KG1 (cell line): Measurements from ENCODE around the gene PDAP1.
"Not testable (repeated sequence)": the region's sequence is repeated elsewhere in the genome, so short reads cannot be mapped to it uniquely, and the experiment has no call there.

Experiments
- DNase-seq: peaks from one replicate; lab custom pipeline; 2025; lab: John Stamatoyannopoulos, UW

The PDAP1 gene, protein sequence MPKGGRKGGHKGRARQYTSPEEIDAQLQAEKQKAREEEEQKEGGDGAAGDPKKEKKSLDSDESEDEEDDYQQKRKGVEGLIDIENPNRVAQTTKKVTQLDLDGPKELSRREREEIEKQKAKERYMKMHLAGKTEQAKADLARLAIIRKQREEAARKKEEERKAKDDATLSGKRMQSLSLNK

DNA sequence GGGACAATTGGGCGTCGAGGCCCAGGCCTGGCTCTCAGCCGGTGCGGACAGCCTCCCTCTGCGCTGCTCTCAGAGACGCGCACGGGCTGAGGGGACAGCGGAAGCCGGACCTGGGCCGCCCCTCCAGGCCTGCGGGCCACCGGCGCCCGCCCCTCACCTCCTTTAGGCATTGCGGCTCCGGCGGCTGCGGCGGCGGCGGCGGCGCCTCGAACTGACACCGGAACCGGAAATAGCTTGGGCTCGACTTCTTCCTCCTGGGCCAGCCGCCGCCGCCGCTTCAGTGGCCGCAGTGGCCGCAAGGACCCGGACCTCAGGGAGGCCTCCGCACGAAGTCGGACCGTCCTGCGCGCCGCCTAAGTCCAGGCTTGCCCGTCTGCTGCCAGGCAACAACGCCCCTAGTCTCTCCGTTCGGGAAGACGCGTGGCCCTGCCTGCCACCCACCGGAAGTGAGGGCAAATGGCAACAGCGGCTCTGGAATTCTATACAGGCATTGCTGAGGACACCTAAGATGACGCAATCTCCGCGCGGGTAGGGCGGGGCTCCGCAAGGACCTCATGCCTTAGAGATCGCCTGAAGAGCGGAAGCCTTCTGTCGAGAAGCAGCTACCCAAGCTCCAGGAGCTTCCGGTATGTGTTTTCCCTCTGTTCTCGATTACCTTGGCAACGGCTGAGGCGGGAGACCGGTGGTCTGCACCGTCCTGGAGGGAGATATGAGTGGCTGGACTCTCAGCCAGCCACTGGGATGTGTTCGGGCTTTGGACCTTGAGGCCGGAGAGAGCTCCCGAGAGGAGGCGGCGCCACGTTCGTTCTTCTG lies at the start of gene PDAP1, which contains the start of gene BUD31:
Gene PDAP1, minus strand, starts transcription at position 219 of the 813 bp plus-strand sequence. Its CDS starts 49 bp downstream, at position 170.
Gene BUD31, plus strand, starts transcription at position 591 of the 813 bp plus-strand sequence. CDS start 2,124 bp downstream, outside the sequence.
- DNase-seq: peak; percentile 61

DNA sequence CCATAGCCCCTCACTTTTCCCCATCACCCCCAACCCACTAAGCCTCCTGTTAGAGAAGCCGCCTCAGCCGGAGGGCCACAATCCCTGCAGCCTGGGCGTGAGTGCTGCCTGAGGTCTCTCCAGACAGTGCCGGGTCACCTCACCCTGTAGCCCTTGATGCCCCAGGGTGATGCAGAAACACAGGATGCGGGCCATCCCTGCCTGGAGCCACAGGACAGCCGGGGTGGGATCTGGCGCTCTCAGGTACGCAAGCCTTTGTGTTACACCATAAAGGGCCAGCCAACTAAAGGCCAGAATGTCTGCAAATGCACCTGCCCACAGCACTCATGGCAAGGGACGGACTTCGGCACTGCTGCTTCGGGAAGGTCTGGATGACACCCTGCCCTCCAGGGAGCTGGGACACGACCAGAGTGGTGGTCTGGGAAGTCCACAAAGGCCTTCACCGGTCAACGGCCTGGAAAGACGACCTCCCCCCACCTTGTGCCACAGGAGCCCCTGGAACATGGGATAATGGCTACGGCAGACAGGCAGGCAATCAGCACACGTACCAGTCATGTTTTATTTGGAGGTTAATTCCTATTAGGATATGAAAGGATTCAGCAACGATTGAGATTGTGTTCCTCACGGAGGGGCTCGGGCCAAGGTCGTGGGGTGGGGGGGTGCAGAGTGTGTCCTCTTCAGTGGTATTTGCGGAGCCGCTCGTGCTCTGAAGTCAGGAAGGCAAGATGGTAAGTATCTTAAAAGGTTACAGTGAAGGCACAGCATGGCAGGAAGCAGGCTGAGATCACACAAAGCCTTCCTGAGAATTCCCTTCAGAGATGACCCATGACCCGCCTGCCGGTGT lies 49.5 kb upstream of the PDAP1 start:
- no peak for DNase-seq

DNA sequence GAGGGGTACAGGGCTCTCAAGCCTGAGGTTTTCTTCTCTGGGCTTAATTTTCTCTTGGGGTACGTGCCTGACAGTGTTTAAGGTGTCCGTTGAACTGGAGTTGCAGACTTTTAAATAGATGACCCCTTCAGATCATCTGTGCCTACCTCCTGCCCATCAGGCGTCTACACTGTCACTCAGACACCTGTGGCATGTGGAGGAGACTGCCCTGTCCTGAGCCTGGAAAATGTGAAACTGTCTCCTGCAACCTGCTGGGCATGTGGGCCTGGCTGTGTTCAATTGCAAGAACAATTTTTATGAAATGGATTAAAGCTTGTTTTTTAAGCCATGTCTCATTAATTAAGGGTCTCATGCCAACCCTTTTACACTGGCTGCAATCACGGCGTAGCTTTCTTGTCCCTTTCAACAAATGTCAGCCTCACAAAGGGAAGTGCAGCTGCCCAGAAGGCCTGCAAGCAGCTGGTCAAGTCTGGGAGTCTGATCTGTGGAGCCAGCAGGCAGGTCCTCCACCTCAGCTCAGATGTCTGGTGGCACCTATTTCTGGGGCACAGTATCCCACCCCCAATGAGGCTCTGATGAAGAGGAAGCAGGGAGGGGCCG lies 48.8 kb upstream of the PDAP1 start:
- DNase-seq: no peak

DNA sequence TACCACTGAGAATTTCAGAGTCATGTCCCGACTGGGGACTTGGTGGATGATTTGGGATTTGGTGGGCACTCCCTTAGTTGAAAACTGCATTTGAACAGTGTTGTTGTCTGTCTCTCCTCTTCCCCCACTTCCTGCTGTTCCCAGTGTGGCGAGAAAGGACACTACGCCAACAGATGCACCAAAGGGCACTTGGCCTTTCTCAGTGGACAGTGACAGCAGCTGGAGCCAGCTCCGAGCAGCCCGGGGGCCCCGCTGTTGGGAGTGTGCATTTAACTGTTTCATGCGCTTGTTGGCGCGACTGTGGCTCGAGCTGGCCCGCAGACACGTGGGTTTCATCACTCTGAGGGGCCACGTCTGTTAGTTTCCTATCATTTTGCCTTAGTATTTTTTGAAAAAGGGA lies 47.9 kb upstream of the PDAP1 start:
- DNase-seq: no peak

DNA sequence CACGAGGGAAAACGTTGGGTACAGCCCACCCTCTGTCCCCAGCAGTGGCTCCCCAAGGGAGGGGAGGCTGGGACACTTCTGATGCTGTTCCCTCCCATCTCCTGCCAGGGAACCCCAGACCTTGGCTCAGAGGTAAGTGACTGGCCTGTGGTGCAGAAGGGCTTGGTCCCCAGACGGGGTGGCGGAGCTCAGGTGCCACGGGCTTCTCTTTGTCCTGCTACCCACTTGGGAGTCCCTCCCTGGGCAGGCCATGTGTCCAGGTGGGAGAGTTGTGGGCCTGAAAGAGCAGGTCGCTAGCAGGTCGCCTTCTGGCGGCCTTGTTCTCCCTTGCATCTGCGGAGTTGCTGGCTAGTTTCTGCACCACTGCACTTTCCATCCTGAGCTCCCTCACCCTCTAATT lies 47.5 kb upstream of the PDAP1 start:
- no peak for DNase-seq

DNA sequence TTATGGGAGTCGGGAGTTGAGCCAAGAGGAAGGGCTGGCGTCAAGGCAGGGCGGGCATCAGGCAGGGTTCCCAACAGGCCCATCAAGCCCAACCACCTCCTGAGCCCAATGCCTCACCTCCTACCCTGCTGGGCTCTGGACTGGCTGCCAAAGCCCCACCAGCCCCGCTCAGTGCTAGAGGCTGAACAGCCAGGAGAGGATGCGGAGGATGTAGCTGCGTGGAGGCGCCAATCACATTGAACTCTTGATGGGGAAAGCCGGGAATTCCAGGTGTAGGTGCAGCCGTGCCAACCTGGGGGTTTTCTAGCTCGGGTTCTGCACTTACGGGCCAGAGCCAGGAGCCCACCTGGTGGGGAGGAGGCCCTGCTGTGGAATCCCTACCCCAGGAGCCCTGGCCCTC lies 44.7 kb upstream of the PDAP1 start:
- DNase-seq: no peak

DNA sequence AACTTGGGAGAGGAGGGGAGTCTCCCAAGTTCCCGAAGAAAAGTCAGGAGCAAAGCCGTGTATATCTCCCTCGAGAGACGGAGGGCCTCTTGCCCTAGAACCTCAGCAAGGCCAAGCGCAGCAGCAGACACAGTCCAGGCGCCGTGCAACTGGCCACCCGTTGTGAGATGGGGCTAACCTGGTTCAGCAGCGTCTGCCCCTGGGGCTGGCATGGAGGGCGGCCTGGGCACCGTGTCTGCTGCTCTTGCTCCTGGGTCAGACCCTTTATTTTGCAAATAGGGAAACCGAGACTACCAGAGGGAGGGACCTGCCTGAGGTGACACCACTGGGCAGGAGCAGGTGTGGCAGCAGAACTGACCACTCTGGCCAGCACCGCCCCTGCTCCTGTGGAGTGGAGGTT lies 44.1 kb upstream of the PDAP1 start:
- DNase-seq: no peak

DNA sequence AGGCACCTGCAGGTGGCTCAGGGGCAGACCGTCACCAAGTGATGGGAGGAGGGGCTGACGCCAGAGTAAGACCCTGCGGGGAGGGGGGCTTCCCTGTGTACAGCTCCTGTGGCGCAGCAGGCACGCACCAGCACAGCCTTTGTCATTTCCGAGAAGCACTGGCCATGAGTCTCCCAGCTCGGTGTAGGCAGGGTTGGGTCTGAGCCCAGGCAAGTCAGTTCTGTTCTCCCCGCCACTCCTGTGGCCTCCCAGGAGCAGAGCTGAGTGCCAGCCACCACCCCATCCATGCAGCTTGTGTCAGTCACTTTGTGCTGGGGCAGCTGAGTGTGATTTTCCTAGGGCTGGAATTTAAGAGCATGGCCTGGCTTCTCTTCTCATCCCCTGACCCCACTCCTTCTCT lies 43.5 kb upstream of the PDAP1 start:
- no peak for DNase-seq

DNA sequence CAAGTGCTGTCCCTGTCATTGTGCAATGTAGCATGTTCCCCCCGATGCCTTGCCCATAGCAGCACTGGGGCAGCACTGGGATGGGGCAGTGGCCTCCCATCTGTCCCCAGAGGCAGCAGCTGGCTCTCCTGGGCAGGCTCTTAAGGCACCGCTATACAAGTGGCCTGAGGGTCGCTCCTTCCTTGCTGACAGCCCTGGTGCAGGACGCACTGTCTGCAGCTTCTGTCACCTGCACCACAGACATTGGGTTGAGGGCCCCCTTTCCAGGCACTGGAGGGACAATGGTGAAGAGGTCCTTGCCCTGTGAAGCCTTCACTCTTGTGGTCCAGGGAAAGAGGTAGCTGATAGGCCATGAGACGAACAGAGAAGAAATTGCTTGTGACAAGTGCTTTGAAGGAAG lies 40.9 kb upstream of the PDAP1 start:
- DNase-seq: no peak

DNA sequence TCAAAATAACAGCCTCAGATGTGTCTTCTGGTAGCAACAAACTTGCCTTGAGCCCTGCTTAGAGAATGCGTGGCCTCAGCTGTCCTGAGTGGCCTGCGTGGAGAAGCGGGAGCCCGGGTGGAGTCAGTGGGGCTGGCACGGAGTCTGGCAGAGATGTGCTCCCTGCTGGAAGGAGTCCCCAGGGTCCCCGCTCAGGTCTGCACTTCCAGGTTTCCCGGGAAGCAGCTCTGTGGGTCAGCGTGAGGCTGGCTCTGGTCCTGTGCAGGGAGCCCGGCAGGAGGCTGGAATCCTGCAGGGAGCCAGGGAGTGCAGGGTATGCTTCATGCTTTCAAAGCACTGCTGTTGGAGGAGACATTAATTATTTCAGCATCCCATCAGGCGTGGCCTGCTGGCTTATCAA lies 40.5 kb upstream of the PDAP1 start:
- DNase-seq: no peak

DNA sequence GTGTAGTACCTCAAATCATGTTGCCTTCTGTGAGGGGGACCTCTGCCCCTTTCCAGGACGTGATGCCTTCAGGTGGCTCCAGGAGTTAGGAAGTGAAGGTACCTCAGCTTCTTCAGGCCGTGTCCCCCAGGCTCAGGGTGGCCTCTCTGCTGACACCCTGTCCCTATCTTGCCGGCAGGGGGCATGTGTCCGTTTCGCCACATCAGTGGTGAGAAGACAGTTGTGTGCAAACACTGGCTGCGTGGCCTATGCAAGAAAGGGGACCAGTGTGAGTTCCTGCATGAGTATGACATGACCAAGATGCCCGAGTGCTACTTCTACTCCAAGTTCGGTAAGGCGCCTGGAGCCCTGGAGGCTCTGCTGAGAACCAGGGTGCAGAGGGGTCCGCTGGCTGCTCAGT lies 39.5 kb upstream of the PDAP1 start:
- DNase-seq: no peak

DNA sequence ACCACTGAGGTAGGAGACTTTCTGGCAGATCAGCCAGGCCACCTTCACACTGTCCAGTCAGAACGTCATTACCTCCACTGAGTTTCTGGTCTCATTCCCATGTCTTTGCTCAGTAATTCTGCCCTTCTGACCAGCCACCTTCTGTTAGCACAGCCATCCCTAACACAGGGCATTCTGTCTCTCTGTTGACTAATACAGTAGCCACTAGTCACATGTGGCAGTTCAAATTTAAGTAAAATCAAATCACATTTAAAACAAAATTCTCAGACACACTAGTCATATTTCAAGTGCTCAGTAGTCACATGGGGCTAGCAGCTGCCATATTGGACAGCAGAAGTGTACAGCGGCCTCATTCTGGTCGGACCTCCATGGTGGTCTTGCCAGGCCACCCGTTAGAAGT lies 37.7 kb upstream of the PDAP1 start:
- DNase-seq: no peak

DNA sequence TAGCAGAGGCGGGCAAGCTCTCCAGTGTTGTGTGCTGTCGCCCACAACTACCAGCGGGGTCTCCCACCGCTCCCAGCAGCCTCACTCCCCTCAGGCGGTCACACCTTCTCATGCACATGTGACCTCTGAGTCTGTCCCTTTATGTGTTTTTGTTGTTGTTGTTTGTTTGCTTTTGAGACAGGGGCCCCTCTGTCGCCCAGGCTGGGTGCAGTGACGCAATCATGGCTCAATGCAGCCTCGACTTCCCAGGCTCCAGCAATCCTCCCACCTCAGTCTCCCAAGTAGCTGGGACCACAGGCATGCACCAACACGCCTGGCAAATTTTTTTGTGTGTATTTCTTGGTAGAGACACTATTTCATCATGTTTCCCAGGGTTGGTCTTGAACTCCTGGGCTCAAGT lies 31.8 kb upstream of the PDAP1 start:
- DNase-seq: no peak

DNA sequence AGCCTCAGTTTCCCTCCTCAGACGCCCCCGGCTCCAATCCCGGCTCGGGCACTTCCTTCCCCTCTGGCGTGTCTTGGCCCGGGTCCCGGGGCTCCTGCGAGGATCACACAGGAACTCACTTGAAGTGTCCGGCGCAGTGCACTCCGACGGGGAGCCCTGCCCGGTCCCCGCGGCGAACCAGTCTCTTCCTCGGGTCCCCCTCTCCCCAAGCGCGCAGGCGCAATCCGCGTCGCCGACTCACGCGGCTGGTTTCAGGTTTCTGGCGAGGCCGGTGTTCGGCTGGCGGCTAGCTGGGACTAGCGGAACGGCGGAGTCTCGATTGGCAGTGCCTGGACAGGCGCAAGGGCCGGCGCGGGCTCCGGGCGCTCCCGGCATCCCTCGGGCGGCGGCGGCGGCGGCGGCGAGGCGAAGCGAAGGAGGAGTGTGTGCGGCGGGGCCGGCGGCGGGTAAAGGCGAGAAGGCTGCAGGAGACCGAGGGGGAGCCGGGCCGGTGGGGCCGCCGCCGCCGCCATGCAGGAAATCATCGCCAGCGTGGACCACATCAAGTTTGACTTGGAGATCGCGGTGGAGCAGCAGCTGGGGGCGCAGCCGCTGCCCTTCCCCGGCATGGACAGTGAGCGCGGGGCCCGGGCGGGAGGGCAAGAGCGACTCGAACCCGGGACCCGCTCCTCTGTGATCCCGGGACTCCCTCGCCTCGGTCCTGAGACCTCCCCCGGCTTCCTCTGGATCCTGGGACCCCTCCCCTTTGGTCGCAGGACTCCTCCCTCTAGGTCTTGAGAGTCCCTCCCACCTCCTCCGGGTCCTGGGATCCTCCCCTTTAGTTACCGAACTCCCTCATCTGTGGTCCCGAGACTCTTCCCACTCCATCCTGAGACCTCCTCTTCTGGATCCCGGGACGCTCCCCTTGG lies 30.4 kb upstream of the PDAP1 start, which contains the start of the genes CPSF4 and PTCD1:
Gene CPSF4, plus strand, starts transcription at position 371 of the 908 bp plus-strand sequence. Its CDS starts 140 bp downstream, at position 511.
Gene PTCD1, minus strand, starts transcription at position 226 of the 908 bp plus-strand sequence. CDS start 3,556 bp downstream, outside the sequence.
- DNase-seq: peak; percentile 25

DNA sequence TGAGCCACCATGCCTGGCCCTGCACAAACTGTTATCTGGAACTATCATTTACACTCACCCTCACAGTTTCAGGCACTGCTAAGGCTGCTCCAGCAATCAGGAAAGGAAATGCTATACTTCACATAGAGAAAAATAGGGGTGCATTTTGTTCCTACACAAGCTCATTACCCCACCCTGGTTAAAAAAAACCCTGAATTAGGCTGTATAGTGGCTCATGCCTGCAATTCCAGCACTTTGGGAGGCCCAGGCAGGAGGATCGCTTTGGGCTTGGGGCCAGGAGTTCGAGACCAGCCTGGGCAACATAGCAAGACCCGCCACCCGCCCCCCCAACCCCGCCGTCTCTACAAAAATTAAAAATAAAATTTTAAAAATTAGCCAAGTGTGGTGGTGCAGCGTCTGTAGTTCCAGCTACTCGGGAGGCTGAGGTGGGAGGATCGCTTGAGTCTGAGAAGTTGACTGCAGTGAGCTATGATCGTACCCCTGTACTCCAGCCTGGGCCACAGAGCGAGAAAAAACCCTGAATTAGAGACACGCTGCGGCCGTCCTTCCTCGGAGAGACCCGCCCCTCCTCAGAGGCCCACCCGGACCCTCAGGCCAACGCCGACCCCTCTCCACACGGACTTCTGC lies 29.7 kb upstream of the PDAP1 start:
- no peak for DNase-seq

DNA sequence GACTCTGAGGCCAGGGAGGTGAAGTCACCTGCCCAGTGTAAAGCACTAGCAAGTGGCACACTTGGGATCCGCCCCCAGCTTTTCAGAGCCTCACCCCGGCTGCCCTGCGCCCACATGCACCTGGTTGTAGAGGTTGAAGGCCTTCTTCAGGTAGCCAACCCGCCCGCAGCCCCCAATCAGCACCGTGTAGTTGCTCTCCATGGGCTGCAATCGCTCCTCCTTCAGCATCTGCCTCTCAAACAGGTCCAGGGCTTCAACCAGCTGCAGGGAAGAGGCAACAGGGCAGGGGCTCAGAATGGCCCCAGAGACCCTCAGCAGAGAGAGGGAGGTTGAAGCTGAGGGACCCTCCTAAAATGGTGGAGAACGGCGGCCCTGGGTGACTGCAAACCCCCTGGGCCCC lies 24.8 kb upstream of the PDAP1 start:
- DNase-seq: no peak

DNA sequence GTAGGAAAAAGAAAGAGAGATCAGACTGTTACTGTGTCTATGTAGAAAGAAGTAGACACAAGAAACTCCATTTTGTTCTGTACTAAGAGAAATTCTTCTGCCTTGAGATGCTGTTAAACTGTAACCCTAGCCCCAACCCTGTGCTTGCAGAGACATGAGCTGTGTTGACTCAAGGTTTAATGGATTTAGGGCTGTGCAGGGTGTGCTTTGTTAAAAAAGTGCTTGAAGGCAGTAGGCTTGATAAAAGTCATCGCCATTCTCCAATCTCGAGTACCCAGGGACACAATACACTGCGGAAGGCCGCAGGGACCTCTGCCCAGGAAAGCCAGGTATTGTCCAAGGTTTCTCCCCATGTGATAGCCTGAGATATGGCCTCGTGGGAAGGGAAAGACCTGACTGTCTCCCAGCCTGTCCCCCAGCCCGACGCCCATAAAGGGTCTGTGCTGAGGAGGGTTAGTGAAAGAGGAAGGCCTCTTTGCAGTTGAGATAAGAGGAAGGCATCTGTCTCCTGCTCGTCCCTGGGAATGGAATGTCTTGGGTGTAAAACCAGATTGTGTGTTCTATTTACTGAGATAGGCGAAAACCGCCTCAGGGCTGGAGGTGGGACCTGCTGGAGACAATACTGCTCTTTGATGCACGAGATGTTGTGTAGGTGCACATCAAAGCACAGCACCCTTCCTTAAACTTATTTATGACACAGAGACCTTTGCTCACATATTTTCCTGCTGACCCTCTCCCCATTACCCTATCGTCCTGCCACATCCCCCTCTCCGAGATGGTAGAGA lies 23.6 kb upstream of the PDAP1 start:
- DNase-seq: not testable (repeated sequence)

DNA sequence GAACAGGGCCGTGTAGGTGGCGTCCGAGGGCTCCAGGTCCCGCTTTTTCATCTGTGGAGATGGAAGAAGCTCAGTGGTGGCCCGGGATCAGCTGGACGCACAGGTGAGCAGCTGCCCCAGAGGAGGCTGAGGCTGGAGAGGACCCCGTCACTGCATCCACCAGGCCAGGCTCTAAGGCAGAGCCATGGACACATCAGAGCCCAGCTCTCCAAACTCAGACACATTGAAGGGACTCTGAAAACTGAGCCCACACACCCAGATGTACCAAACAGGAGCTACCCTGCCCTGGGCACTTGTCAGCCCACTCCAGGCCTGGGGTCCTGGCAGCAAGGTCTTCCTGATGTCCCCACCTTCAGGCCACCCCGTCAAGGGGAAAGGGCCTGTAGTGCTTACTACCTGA lies 21.4 kb upstream of the PDAP1 start:
- no peak for DNase-seq

DNA sequence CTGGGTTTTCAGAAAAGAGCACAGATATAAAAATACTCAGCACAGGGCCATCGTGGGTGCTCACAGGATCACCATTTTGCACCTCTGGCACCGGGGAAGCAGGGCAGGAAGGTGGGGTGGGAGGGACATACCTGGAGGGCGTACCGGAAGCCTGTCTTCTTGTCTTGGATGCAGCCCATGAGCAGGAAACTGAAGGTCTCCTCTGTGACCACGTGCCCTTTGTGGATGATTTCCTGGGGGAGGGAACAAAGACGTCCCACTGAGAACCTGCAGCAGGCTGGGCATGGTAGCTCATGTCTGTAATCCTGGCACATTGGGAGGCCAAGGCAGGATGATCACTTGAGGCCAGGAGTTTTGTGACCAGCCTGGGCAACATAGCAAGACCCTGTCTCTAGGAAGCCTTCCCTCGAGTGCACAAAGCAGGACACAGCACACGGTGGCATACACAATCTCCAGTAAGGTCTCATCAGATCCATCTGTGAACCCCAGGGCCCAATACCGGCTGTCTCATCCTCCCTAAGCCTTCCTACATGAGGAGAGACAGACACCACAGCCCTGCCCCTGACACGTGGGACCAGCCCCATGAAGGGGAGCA lies 20.7 kb upstream of the PDAP1 start:
- DNase-seq: no peak
